NB4 (cell line): Measurements from ENCODE around the gene MED8.

Experiments
- DNase-seq: peaks from one replicate; pipeline ENCODE4 v3.0.0; 2010; ENCODE audit warnings: low read depth
- H3K4me3 ChIP-seq: one replicate; pipeline ENCODE4 v1.5.1; 2011; ENCODE audit warnings: mild to moderate bottlenecking, low read depth, low read length, moderate library complexity
- CTCF ChIP-seq: IDR thresholded peaks from one replicate; pipeline ENCODE4 v1.5.1; 2012; ENCODE audit warnings: low read depth, low read length
- MAX ChIP-seq: IDR thresholded peaks from 2 replicates; pipeline ENCODE4 v1.6.1; 2011; ENCODE audit warnings: low read depth, low read length
- MYC ChIP-seq: IDR thresholded peaks from 2 replicates; pipeline ENCODE4 v1.6.1; 2011; ENCODE audit warnings: low read depth, low read length
- POLR2A ChIP-seq: IDR thresholded peaks from 2 replicates; pipeline ENCODE4 v1.6.1; 2011; ENCODE audit warnings: mild to moderate bottlenecking; ENCODE audit not compliant: insufficient read length; ENCODE audit errors: extremely low read depth

MED8 gene

GRCh38 chr1:43395523-43395922, 5.9 kb upstream of the MED8 start:
- no peak for TF ChIP-seq MAX
- no peak for TF ChIP-seq CTCF
- TF ChIP-seq POLR2A = no peak
- TF ChIP-seq MYC = no peak
- no peak for DNase-seq
- no peak overlapping the region for H3K4me3 ChIP-seq

- DNase-seq = no peak
- no peak for TF ChIP-seq CTCF
- TF ChIP-seq MYC = no peak
- TF ChIP-seq MAX = no peak
- TF ChIP-seq POLR2A = no peak
Observed at GRCh38 chr1:43392702-43393101, 3.1 kb upstream of the MED8 start.

GRCh38 chr1:43388613-43389012, 987 bp downstream of the MED8 start:
- no peak for TF ChIP-seq MAX
- TF ChIP-seq CTCF = no peak
- no peak for TF ChIP-seq POLR2A
- TF ChIP-seq MYC = no peak
- DNase-seq = no peak
- peak overlapping the region; percentile 92 for H3K4me3 ChIP-seq

More at GRCh38 chr1:43392702-43393101, 3.1 kb upstream of the MED8 start:
- H3K4me3 ChIP-seq = no peak overlapping the region

GRCh38 chr1:43387976-43388599, 1.5 kb downstream of the MED8 start:
- no peak for DNase-seq
- H3K4me3 ChIP-seq = peak overlapping the region; percentile 92
- no peak for TF ChIP-seq CTCF
- TF ChIP-seq POLR2A = no peak
- no peak for TF ChIP-seq MYC
- no peak for TF ChIP-seq MAX

GRCh38 chr1:43386676-43387075, 2.9 kb downstream of the MED8 start:
- H3K4me3 ChIP-seq = no peak overlapping the region
- TF ChIP-seq POLR2A = no peak
- TF ChIP-seq MAX = no peak
- no peak for TF ChIP-seq CTCF
- TF ChIP-seq MYC = no peak
- DNase-seq = no peak
